GM23248 (cell line): ENCODE data around the gene LAMP5. TPM values are rescaled to one million over a fixed set of nuclear protein-coding genes. Genes with fewer than 3 reads are reported as not detected.

ENCODE experiments used
- DNase-seq: peaks from one replicate; pipeline ENCODE4 v3.0.0-alpha.2; 2015
- H2AFZ ChIP-seq: fragments of 200-600 bp; sonication (generic); 2 replicates; pipeline ENCODE4 v1.6.1; 2016; ENCODE audit warnings: antibody characterized with exemption
- H3F3A ChIP-seq: fragments of 200-600 bp; sonication (generic); 2 replicates; pipeline ENCODE4 v1.6.1; 2016; ENCODE audit warnings: mild to moderate bottlenecking, antibody characterized with exemption, mixed run types; ENCODE audit not compliant: insufficient read depth
- H3K27ac ChIP-seq: fragments of 200-600 bp; sonication (generic); 2 replicates; pipeline ENCODE4 v1.5.1; 2016; ENCODE audit warnings: mild to moderate bottlenecking
- H3K27me3 ChIP-seq: fragments of 200-600 bp; sonication (generic); replicated peaks from 2 replicates; pipeline ENCODE4 v1.6.1; 2016; ENCODE audit warnings: mild to moderate bottlenecking; ENCODE audit not compliant: insufficient read depth
- H3K36me3 ChIP-seq: fragments of 200-600 bp; sonication (generic); 2 replicates; pipeline ENCODE4 v1.6.1; 2016; ENCODE audit warnings: low read depth, mild to moderate bottlenecking
- H3K4me1 ChIP-seq: fragments of 200-600 bp; sonication (generic); 2 replicates; pipeline ENCODE4 v1.6.1; 2016; ENCODE audit warnings: mild to moderate bottlenecking; ENCODE audit not compliant: insufficient read depth
- H3K4me2 ChIP-seq: fragments of 200-600 bp; sonication (generic); one replicate; pipeline ENCODE4 v1.6.1; 2016; ENCODE audit warnings: mild to moderate bottlenecking; ENCODE audit not compliant: unreplicated experiment
- H3K4me3 ChIP-seq: fragments of 200-600 bp; sonication (generic); 2 replicates; pipeline ENCODE4 v1.5.1; 2016; ENCODE audit warnings: mild to moderate bottlenecking
- H3K79me2 ChIP-seq: fragments of 200-600 bp; sonication (generic); 2 replicates; pipeline ENCODE4 v1.6.1; 2016; ENCODE audit warnings: mild to moderate bottlenecking; ENCODE audit not compliant: insufficient read depth
- H3K9ac ChIP-seq: fragments of 200-600 bp; sonication (generic); 2 replicates; pipeline ENCODE4 v1.6.1; 2016; ENCODE audit warnings: mild to moderate bottlenecking
- H3K9me2 ChIP-seq: fragments of 200-600 bp; sonication (generic); 2 replicates; pipeline ENCODE4 v1.6.1; 2016; ENCODE audit warnings: mixed run types, mild to moderate bottlenecking, moderate library complexity; ENCODE audit not compliant: insufficient read depth
- H3K9me3 ChIP-seq: fragments of 200-600 bp; sonication (generic); one replicate; pipeline ENCODE4 v1.6.1; 2017; ENCODE audit warnings: low read depth
- H4K20me1 ChIP-seq: fragments of 200-600 bp; sonication (generic); 2 replicates; pipeline ENCODE4 v1.6.0; 2016; ENCODE audit not compliant: insufficient read depth
- EZH2 ChIP-seq: fragments of 200-600 bp; sonication (generic); IDR thresholded peaks from 2 replicates; pipeline ENCODE4 v1.6.1; 2018; ENCODE audit warnings: antibody characterized with exemption, mild to moderate bottlenecking; ENCODE audit not compliant: insufficient read depth, poor library complexity, severe bottlenecking
- EZH2phosphoT487 ChIP-seq: fragments of 200-600 bp; sonication (generic); IDR thresholded peaks from 2 replicates; pipeline ENCODE4 v1.6.1; 2018; ENCODE audit warnings: antibody characterized with exemption, moderate library complexity, mild to moderate bottlenecking, low read depth; ENCODE audit not compliant: insufficient read depth
- WGBS, 2 experiments: methylation state at CpG; one replicate each; pipeline ENCODE4 v1.1.6; 2015 to 2017; ENCODE audit warnings: low lambda C conversion rate in 2 of 2, low coverage in 1 of 2; ENCODE audit errors: missing lambda C conversion rate in 2 of 2; 5-methylcytosine and 5-hydroxymethylcytosine counted together
- in situ Hi-C: fragments of 300-500 bp; cut with MboI; formaldehyde crosslinking; loops from 2 replicates; pipeline ENCODE4 v1.15.0; 2020
- polyA plus RNA-seq: library from polyadenylated mRNA; unstranded; fragments of >200 nt; fragmentation: Nextera tagmentation; extraction: Ambion mirVana; gene quantifications from 2 replicates; pipeline ENCODE4 v1.2.1, GENCODE V29; 2016
- total RNA-seq: library from RNA; depleted of rRNA; stranded (reverse); fragments of >200 nt; shearing (Covaris generic); gene quantifications from 2 replicates; pipeline ENCODE4 v1.2.3, GENCODE V29; 2014

LAMP5 gene
- total and polyA plus RNA-seq, 2 experiments from 2014 or later = 0.11 TPM; not detected in 1

DNA sequence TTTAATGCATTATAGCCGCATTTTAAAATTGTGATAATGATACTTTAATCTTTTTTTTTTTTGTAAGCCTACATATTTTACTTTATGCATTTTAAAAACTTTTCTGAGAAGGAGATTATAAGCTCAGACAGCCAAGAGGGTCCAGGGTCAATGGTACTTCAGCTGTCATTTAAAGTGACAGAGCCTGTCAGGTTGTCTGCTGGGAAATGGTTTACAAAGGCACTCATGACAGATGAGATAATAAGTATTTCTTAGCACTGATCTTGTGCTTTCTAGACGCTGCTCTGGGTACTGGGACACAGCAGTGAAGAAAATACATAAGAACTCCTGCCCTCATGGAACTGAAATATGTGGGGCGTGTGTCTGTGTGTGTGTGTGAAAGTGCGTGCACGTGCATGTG is 19.6 kb downstream of the LAMP5 start:
- H4K20me1 ChIP-seq = no peaks in the 10 kb centered on the region

DNA sequence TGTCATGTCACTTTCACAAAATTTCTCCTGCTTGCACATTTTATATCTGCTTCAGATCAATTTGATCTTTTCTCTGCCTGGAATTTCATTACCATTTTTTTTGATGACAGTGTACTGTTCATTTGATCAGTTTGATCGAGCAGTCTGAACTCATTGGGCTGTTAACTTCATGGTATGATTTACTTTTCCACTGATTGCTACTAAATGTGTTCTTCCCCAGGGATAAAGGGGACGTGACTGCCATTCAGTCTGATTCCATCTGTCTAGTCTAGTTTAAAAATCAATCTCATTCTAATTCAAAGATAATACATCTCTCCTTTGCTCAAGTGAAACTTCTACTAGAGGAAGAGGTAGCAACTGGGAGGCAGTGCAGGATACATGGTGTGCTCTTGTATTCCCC is 21.1 kb downstream of the LAMP5 start:
- no peak overlapping the region for H2AFZ ChIP-seq
- no peaks in the 10 kb centered on the region for H3K9me2 ChIP-seq
- no peak overlapping the region for H3K4me2 ChIP-seq
- in situ Hi-C loops = no loop called here
- H3K9me3 ChIP-seq = no peaks in the 10 kb centered on the region
- peaks cover 9% of the 10 kb centered on the region; the same call in 1 of the 2 replicates for H3K27me3 ChIP-seq
- no peak overlapping the region for H3K27ac ChIP-seq
- 2 to 7% methylated on average over 2 of the region's 2 CpGs for WGBS, 2 experiments
- H4K20me1 ChIP-seq = no peaks in the 10 kb centered on the region
- no peak overlapping the region for H3K9ac ChIP-seq
- no peak overlapping the region for H3K4me3 ChIP-seq
- TF ChIP-seq EZH2phosphoT487 = no peak
- TF ChIP-seq EZH2 = no peak
- H3F3A ChIP-seq = no peaks in the 10 kb centered on the region
- DNase-seq = no peak
- no peaks in the 10 kb centered on the region for H3K36me3 ChIP-seq
- H3K4me1 ChIP-seq = no peaks in the 10 kb centered on the region
- H3K79me2 ChIP-seq = no peaks in the 10 kb centered on the region

More for the DNA sequence above, 19.6 kb downstream of the LAMP5 start:
- H3K4me3 ChIP-seq = no peak overlapping the region
- H3K27ac ChIP-seq = no peak overlapping the region
- H2AFZ ChIP-seq = no peak overlapping the region
- H3K9me2 ChIP-seq = no peaks in the 10 kb centered on the region
- no peak overlapping the region for H3K4me2 ChIP-seq
- TF ChIP-seq EZH2phosphoT487 (no peak), EZH2 (no peak)
- H3K9me3 ChIP-seq = no peaks in the 10 kb centered on the region
- H3K27me3 ChIP-seq = peaks cover 11% of the 10 kb centered on the region; the same call in 1 of the 2 replicates
- in situ Hi-C loops = no loop called here
- 46 to 58% methylated on average over 5 of the region's 5 CpGs for WGBS, 2 experiments
- no peaks in the 10 kb centered on the region for H3K79me2 ChIP-seq
- H3F3A ChIP-seq = no peaks in the 10 kb centered on the region
- H3K36me3 ChIP-seq = no peaks in the 10 kb centered on the region
- H3K4me1 ChIP-seq = no peaks in the 10 kb centered on the region
- no peak for DNase-seq
- no peak overlapping the region for H3K9ac ChIP-seq

DNA sequence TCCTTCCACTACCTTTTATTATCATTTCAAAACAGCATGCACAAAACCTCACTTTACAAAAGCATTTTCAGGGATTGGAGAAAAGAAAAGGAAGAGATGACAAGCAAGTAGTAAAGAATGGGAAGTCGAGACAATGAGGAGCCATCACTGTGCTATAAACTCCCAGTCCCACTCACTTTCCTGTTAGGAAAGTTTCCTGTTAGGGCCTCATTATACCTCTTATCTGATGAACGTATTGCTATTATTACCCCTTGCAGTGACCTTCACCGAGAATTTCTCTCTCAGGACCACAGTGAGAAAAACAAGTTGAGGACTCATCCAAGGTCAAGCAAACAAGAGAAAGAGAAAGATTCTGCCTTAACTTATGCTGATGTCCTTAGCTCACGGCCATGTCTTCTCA is 28.8 kb downstream of the LAMP5 start:
- in situ Hi-C loops = no loop called here
- no peak for DNase-seq
- Histone ChIP-seq H3K4me3 (no peak overlapping the region), H3K36me3 (no peaks in the 10 kb centered on the region), H3K9ac (no peak overlapping the region), H3K27me3 (peaks cover 6% of the 10 kb centered on the region), H2AFZ (no peak overlapping the region), H3K4me2 (no peak overlapping the region), H4K20me1 (no peaks in the 10 kb centered on the region), H3K9me3 (no peaks in the 10 kb centered on the region), H3K9me2 (no peaks in the 10 kb centered on the region), H3K27ac (no peak overlapping the region), H3K79me2 (no peaks in the 10 kb centered on the region), H3F3A (no peaks in the 10 kb centered on the region), H3K4me1 (no peaks in the 10 kb centered on the region)
- TF ChIP-seq EZH2 (no peak), EZH2phosphoT487 (no peak)
- 37% methylated on average over 4 of the region's 4 CpGs for WGBS, 2 experiments

DNA sequence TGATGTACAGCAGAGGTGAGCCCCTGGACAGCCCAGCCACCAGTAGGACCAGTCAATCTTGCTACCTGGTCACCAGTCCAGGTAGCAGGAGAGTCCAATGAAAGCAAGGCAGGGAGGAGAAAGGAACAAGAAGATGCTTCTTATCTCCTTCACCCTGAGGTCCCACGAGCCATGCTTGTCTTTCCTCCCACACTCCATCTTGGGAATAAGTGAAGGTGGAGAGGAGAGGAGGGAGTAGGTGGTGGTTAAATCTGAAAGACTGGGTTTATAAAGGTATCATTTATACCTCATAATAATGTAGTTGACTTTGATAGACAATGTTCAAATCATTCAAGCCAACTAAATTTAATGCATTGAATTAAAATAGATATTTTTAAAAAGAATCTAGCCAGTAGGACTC is 35.9 kb downstream of the LAMP5 start:
- no peak overlapping the region for H3K4me3 ChIP-seq
- H3K4me1 ChIP-seq = no peaks in the 10 kb centered on the region
- WGBS, 2 experiments = 18 to 35% methylated on average over 1 of the region's 1 CpG
- no peak overlapping the region for H3K4me2 ChIP-seq
- no peak overlapping the region for H2AFZ ChIP-seq
- in situ Hi-C loops = no loop called here
- H4K20me1 ChIP-seq = no peaks in the 10 kb centered on the region
- no peaks in the 10 kb centered on the region for H3K9me2 ChIP-seq
- H3K9ac ChIP-seq = no peak overlapping the region
- H3K27ac ChIP-seq = no peak overlapping the region
- no peak for DNase-seq
- no peaks in the 10 kb centered on the region for H3K79me2 ChIP-seq
- H3K36me3 ChIP-seq = no peaks in the 10 kb centered on the region
- 0 out of 2 replicates have a peak, but pooled peaks cover 4% of the 10 kb centered on the region for H3K27me3 ChIP-seq
- no peaks in the 10 kb centered on the region for H3K9me3 ChIP-seq
- no peak for TF ChIP-seq EZH2phosphoT487
- TF ChIP-seq EZH2 = no peak
- H3F3A ChIP-seq = no peaks in the 10 kb centered on the region

DNA sequence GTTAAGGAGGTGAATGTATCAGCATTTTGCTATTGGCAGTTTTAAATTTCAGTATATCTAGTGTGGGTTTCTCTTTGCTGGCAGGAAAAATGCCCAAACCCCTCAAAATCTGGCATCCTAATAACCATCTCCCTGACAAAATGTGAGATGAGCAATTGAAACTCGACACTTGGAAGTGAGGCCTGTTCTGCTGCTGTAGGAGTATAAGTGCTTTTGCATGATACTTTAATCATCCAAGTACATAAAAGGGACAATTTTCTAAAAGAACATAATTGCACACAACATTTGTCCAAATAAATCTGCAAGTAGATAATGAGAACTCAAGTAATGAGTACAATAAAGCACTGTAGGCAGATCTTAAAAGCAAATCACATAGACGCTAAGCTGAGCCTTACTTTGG is 36.5 kb downstream of the LAMP5 start:
- Histone ChIP-seq H3K9ac (no peak overlapping the region), H3F3A (no peaks in the 10 kb centered on the region), H2AFZ (no peak overlapping the region), H4K20me1 (no peaks in the 10 kb centered on the region), H3K27me3 (0 out of 2 replicates have a peak, but pooled peaks cover under 1% of the 10 kb centered on the region), H3K9me3 (no peaks in the 10 kb centered on the region), H3K9me2 (no peaks in the 10 kb centered on the region), H3K36me3 (no peaks in the 10 kb centered on the region), H3K4me2 (no peak overlapping the region), H3K4me1 (no peaks in the 10 kb centered on the region), H3K27ac (no peak overlapping the region), H3K4me3 (no peak overlapping the region), H3K79me2 (no peaks in the 10 kb centered on the region)
- TF ChIP-seq EZH2phosphoT487 (no peak), EZH2 (no peak)
- no peak for DNase-seq
- WGBS, 2 experiments = 23 to 29% methylated on average over 2 of the region's 2 CpGs
- in situ Hi-C loops = no loop called here
